Tibial artery (tissue), 4 donors: Measurements from ENCODE around the gene TMC8.
A peak's percentile ranks its signal among the peaks of the same experiment; 100 is the strongest.
"Not testable (repeated sequence)": the region's sequence is repeated elsewhere in the genome, so short reads cannot be mapped to it uniquely, and the experiment has no call there.

Source experiments
- DNase-seq, 2 donors: peaks; one replicate each; pipeline ENCODE4 v3.0.0-alpha.2; 2019
- H3K27ac ChIP-seq, 2 donors: fragments of 200-600 bp; sonication (generic) in 1 of 2; 1 replicate in 1 of 2; 2 replicates in 1 of 2; pipeline ENCODE4 v1.5.1; 2018 to 2019; ENCODE audit warnings: mild to moderate bottlenecking in 1 of 2
- H3K27me3 ChIP-seq, 2 donors: fragments of 200-600 bp; sonication (generic) in 1 of 2; one replicate each; pipeline versions ENCODE4 v1.5.1 to v1.6.0; 2016 to 2019
- H3K36me3 ChIP-seq, 3 donors: fragments of 200-600 bp; sonication (generic) in 2 of 3; one replicate each; pipeline ENCODE4 v1.5.1; 2016 to 2019; ENCODE audit warnings: mild to moderate bottlenecking in 2 of 3
- H3K4me1 ChIP-seq, 4 donors: fragments of 200-600 bp; sonication (generic) in 2 of 4; 1 replicate in 3 of 4; 2 replicates in 1 of 4; pipeline ENCODE4 v1.5.1; 2016 to 2019
- H3K4me3 ChIP-seq, 2 donors: fragments of 200-600 bp; sonication (generic) in 1 of 2; 1 replicate in 1 of 2; 2 replicates in 1 of 2; pipeline ENCODE4 v1.5.1; 2018 to 2019; ENCODE audit warnings: mild to moderate bottlenecking in 2 of 2
- H3K9me3 ChIP-seq, 3 donors: fragments of 200-600 bp; sonication (generic) in 1 of 3; one replicate each; pipeline ENCODE4 v1.5.1; 2016 to 2019
- CTCF ChIP-seq, 2 experiments: fragments of 200-600 bp in 1 of 2; fragments of 450-650 bp in 1 of 2; IDR thresholded peaks; one replicate each; pipeline ENCODE4 v1.5.1; 2017 to 2019; ENCODE audit warnings: antibody characterized with exemption in 2 of 2, mild to moderate bottlenecking in 1 of 2, moderate library complexity in 1 of 2
- intact Hi-C: fragments of 100-400 bp; cut with DNase I; formaldehyde crosslinking; loops from one replicate; pipeline ENCODE4 v1.15.0; 2023; ENCODE audit warnings: low total_unique reads

The TMC8 gene

GRCh38 chr17:78130437-78131101, at the start of gene TMC8:
TMC8 (plus strand) TSS chr17:78130771; CDS start chr17:78131589, 818 bp downstream.
- intact Hi-C loops: no loop called here
- no peak for TF ChIP-seq CTCF (IDR thresholded peaks at IDR 0.05)
- peak in 1 of 2 donors; percentile 52 for DNase-seq
- Histone ChIP-seq H3K27ac (no peak within 1 kb of the TSS), H3K4me3 (peak within 1 kb of the TSS; percentile 25 to 28), H3K36me3 (peaks cover 0 to 2% (median 0%) of the 10 kb centered on the region in 3 donors), H3K4me1 (peaks cover 0 to 59% (median 48%) of the 10 kb centered on the region in 4 donors), H3K27me3 (peaks cover 0 to 85% of the 10 kb centered on the region in 2 donors), H3K9me3 (no peaks in the 10 kb centered on the region)

GRCh38 chr17:78081551-78081950, 49.0 kb upstream of the TMC8 start:
- Histone ChIP-seq H3K27ac (no peak overlapping the region), H3K4me1 (no peaks in the 10 kb centered on the region), H3K27me3 (no peaks in the 10 kb centered on the region), H3K9me3 (no peaks in the 10 kb centered on the region), H3K36me3 (peaks cover 65 to 92% (median 78%) of the 10 kb centered on the region in 3 donors), H3K4me3 (no peak overlapping the region)
- intact Hi-C loops: no loop called here
- no peak for DNase-seq
- TF ChIP-seq CTCF (IDR thresholded peaks at IDR 0.05): no peak

GRCh38 chr17:78082355-78082872, 48.2 kb upstream of the TMC8 start:
- DNase-seq, H3K9me3 ChIP-seq, H3K27me3 ChIP-seq, intact Hi-C loops, H3K4me3 ChIP-seq, H3K4me1 ChIP-seq, H3K27ac ChIP-seq: not testable (repeated sequence)
- peaks cover 66 to 92% (median 78%) of the 10 kb centered on the region in 3 donors for H3K36me3 ChIP-seq

- Histone ChIP-seq H3K4me3 (no peak overlapping the region), H3K27ac (no peak overlapping the region), H3K27me3 (no peaks in the 10 kb centered on the region), H3K4me1 (no peaks in the 10 kb centered on the region), H3K9me3 (no peaks in the 10 kb centered on the region), H3K36me3 (peaks cover 66 to 92% (median 78%) of the 10 kb centered on the region in 3 donors)
- no peak for DNase-seq
- no peak for TF ChIP-seq CTCF (IDR thresholded peaks at IDR 0.05)
- intact Hi-C loops: no loop called here
These were observed 47.6 kb upstream of the TMC8 start for GRCh38 chr17:78082988-78083387.

- TF ChIP-seq CTCF (IDR thresholded peaks at IDR 0.05): no peak
These were observed 43.8 kb upstream of the TMC8 start for GRCh38 chr17:78086740-78087139.

GRCh38 chr17:78088529-78088928, 42.0 kb upstream of the TMC8 start:
- Histone ChIP-seq H3K4me3 (no peak overlapping the region), H3K27ac (no peak overlapping the region), H3K9me3 (no peaks in the 10 kb centered on the region), H3K27me3 (no peaks in the 10 kb centered on the region), H3K36me3 (peaks cover 75 to 95% (median 76%) of the 10 kb centered on the region in 3 donors), H3K4me1 (no peaks in the 10 kb centered on the region)
- DNase-seq: no peak
- intact Hi-C loops: no loop called here
- no peak for TF ChIP-seq CTCF (IDR thresholded peaks at IDR 0.05)

More at GRCh38 chr17:78086740-78087139, 43.8 kb upstream of the TMC8 start:
- no peak overlapping the region for H3K27ac ChIP-seq
- H3K4me3 ChIP-seq: no peak overlapping the region
- intact Hi-C loops: no loop called here
- DNase-seq: no peak
- H3K4me1 ChIP-seq: no peaks in the 10 kb centered on the region
- no peaks in the 10 kb centered on the region for H3K27me3 ChIP-seq
- H3K9me3 ChIP-seq: no peaks in the 10 kb centered on the region
- H3K36me3 ChIP-seq: peaks cover 69 to 91% (median 73%) of the 10 kb centered on the region in 3 donors
